Hepatocyte (in vitro differentiated cells): ENCODE data around the gene SYT2. TPM values are rescaled to one million over a fixed set of nuclear protein-coding genes. Genes with fewer than 3 reads are reported as not detected.
"Not testable (repeated sequence)": the region's sequence is repeated elsewhere in the genome, so short reads cannot be mapped to it uniquely, and the experiment has no call there.

Experiments used
- DNase-seq: peaks from one replicate; pipeline ENCODE4 v3.0.0-alpha.2; 2016; ENCODE audit warnings: low spot score
- H2AFZ ChIP-seq: fragments of 200-600 bp; sonication (generic); 2 replicates; pipeline ENCODE4 v1.6.0; 2016; ENCODE audit warnings: antibody characterized with exemption, mild to moderate bottlenecking
- H3K27ac ChIP-seq: fragments of 200-600 bp; sonication (generic); 2 replicates; pipeline ENCODE4 v1.5.1; 2016; ENCODE audit warnings: mild to moderate bottlenecking
- H3K27me3 ChIP-seq: fragments of 200-600 bp; sonication (generic); 2 replicates; pipeline ENCODE4 v1.6.1; 2016
- H3K36me3 ChIP-seq: fragments of 200-600 bp; sonication (generic); replicated peaks from 2 replicates; pipeline ENCODE4 v1.5.1; 2016; ENCODE audit warnings: low read depth; ENCODE audit not compliant: insufficient read depth
- H3K4me1 ChIP-seq: fragments of 200-600 bp; sonication (generic); 2 replicates; pipeline ENCODE4 v1.5.1; 2016; ENCODE audit warnings: mild to moderate bottlenecking, moderate library complexity; ENCODE audit not compliant: insufficient read depth
- H3K4me2 ChIP-seq: fragments of 200-600 bp; sonication (generic); 2 replicates; pipeline ENCODE4 v1.6.0; 2016
- H3K4me3 ChIP-seq: fragments of 200-600 bp; sonication (generic); 2 replicates; pipeline ENCODE4 v1.5.1; 2016; ENCODE audit warnings: mild to moderate bottlenecking
- H3K79me2 ChIP-seq: fragments of 200-600 bp; sonication (generic); 2 replicates; pipeline ENCODE4 v1.6.0; 2017; ENCODE audit warnings: mild to moderate bottlenecking
- H3K9me2 ChIP-seq: fragments of 200-600 bp; sonication (generic); replicated peaks from 2 replicates; pipeline ENCODE4 v1.6.0; 2017; ENCODE audit warnings: mild to moderate bottlenecking; ENCODE audit not compliant: insufficient read depth
- H3K9me3 ChIP-seq: fragments of 200-600 bp; sonication (generic); 2 replicates; pipeline ENCODE4 v1.5.1; 2016; ENCODE audit warnings: low read depth, mild to moderate bottlenecking
- H4K20me1 ChIP-seq: fragments of 200-600 bp; sonication (generic); 2 replicates; pipeline ENCODE4 v1.6.0; 2016; ENCODE audit warnings: mild to moderate bottlenecking; ENCODE audit not compliant: insufficient read depth, poor library complexity, severe bottlenecking
- CTCF ChIP-seq: fragments of 200-600 bp; sonication (generic); IDR thresholded peaks from 2 replicates; pipeline ENCODE4 v1.5.1; 2016; ENCODE audit warnings: antibody characterized with exemption, mild to moderate bottlenecking; ENCODE audit not compliant: poor library complexity
- EZH2 ChIP-seq: fragments of 200-600 bp; sonication (generic); IDR thresholded peaks from 2 replicates; pipeline ENCODE4 v1.6.1; 2016; ENCODE audit warnings: antibody characterized with exemption, mild to moderate bottlenecking, borderline replicate concordance
- EZH2phosphoT487 ChIP-seq: fragments of 200-600 bp; sonication (generic); IDR thresholded peaks from one replicate; pipeline ENCODE4 v1.6.1; 2018; ENCODE audit warnings: antibody characterized with exemption, mild to moderate bottlenecking, low read depth, moderate library complexity; ENCODE audit not compliant: unreplicated experiment, severe bottlenecking
- WGBS: methylation state at CpG from one replicate; pipeline ENCODE4 v1.1.6; 2016; ENCODE audit warnings: low lambda C conversion rate; ENCODE audit errors: missing lambda C conversion rate; 5-methylcytosine and 5-hydroxymethylcytosine counted together
- polyA plus RNA-seq: library from polyadenylated mRNA; unstranded; fragments of >200 nt; fragmentation: Nextera tagmentation; extraction: Ambion mirVana; gene quantifications from 2 replicates; pipeline ENCODE4 v1.2.1, GENCODE V29; 2016
- total RNA-seq: library from RNA; depleted of rRNA; stranded (reverse); fragments of >200 nt; gene quantifications from 2 replicates; pipeline ENCODE4 v1.2.3, GENCODE V29; 2014

SYT2 gene
- total and polyA plus RNA-seq, 2 experiments from 2014 or later: 0.81 to 0.90 TPM

DNA sequence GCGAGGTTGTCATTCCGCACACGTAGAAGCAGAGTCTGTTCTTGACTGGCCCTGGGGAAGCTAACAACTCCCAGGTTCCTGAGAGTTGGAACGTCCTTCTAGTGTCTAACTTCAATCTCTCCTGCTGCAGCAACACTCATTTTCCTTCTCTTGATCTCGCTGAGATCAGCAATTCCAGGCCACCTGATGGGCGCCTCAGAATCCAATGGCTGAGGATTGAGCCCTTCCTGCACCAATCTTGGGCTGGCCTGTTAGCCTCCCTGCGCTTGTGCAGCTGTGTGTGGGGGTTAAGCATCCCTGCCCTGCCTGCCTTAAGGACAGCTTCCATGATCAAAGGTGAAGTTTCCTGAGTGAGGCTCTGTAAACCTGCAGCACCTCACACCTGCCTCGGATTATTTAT is 87.9 kb downstream of the SYT2 start:
- Histone ChIP-seq H3K27ac (no peak overlapping the region), H2AFZ (no peak overlapping the region), H3K79me2 (no peaks in the 10 kb centered on the region), H3K4me1 (peaks cover 16% of the 10 kb centered on the region), H3K27me3 (no peaks in the 10 kb centered on the region), H4K20me1 (no peaks in the 10 kb centered on the region), H3K36me3 (no peaks in the 10 kb centered on the region), H3K9me2 (no peaks in the 10 kb centered on the region), H3K9me3 (no peaks in the 10 kb centered on the region), H3K4me2 (no peak overlapping the region), H3K4me3 (no peak overlapping the region)
- TF ChIP-seq EZH2: no peak
- TF ChIP-seq EZH2phosphoT487: no peak
- TF ChIP-seq CTCF: no peak
- DNase-seq: no peak
- 90% methylated on average over 8 of the region's 8 CpGs for WGBS

GRCh38 chr1:202621446-202621845 is 88.8 kb downstream of the SYT2 start:
- H4K20me1 ChIP-seq: no peaks in the 10 kb centered on the region
- H3K4me2 ChIP-seq: no peak overlapping the region
- TF ChIP-seq CTCF: no peak
- TF ChIP-seq EZH2: no peak
- TF ChIP-seq EZH2phosphoT487: no peak
- H3K4me1 ChIP-seq: peaks cover 18% of the 10 kb centered on the region
- WGBS: 95% methylated on average over 3 of the region's 3 CpGs
- H3K36me3 ChIP-seq: no peaks in the 10 kb centered on the region
- no peaks in the 10 kb centered on the region for H3K79me2 ChIP-seq
- H2AFZ ChIP-seq: no peak overlapping the region
- H3K4me3 ChIP-seq: no peak overlapping the region
- no peak overlapping the region for H3K27ac ChIP-seq
- no peaks in the 10 kb centered on the region for H3K27me3 ChIP-seq
- no peak for DNase-seq
- no peaks in the 10 kb centered on the region for H3K9me3 ChIP-seq
- H3K9me2 ChIP-seq: no peaks in the 10 kb centered on the region

DNA sequence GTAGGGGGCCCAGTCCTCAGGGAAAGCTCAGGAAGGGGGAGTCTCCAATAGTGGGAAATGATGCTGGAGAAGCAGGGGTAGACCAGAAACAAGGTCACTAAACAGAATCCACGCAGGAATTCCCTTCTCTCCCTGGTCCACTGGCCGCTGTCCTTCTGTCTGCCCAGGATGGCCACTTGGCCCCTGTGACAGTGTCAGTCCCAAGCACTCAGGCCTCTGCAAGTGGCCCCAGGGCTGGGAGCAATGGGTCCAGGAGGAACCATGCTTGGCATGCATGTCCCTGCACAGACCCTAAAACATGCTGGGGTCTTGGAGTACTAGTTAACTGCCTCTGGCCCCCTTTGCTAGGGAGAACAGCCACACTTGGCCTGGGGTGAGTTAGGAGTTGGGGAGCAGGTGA is 90.2 kb downstream of the SYT2 start:
- peaks cover 32% of the 10 kb centered on the region for H3K4me1 ChIP-seq
- DNase-seq, H3K9me3 ChIP-seq, H3K27ac ChIP-seq, H3K9me2 ChIP-seq, H3K4me3 ChIP-seq, H3K79me2 ChIP-seq, H2AFZ ChIP-seq, H3K27me3 ChIP-seq, H4K20me1 ChIP-seq, H3K36me3 ChIP-seq, H3K4me2 ChIP-seq: not testable (repeated sequence)
- 86% methylated on average over 1 of the region's 2 CpGs for WGBS

DNA sequence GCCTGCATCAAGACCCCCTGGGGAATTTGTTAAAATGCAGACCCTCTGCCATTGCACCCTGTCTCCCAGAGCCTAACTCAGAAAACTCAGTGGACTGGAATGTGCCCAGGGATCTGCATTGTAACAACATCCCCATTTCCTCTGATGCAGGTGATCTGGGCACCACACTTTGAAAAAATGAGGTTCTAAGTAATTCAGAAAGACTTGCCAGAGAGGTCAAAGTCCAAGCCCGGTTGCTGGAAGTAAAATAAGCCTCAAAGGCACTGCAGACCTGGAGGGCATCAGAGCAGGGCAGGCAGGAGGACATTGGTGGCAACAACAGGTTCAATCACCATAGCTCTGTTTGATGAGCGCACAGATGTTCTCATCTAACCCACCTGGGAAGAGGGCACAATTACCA is 90.7 kb downstream of the SYT2 start:
- Histone ChIP-seq H3K4me3 (no peak overlapping the region), H3K9me3 (no peaks in the 10 kb centered on the region), H3K4me2 (no peak overlapping the region), H3K27me3 (no peaks in the 10 kb centered on the region), H2AFZ (no peak overlapping the region), H4K20me1 (no peaks in the 10 kb centered on the region), H3K9me2 (no peaks in the 10 kb centered on the region), H3K27ac (no peak overlapping the region), H3K79me2 (no peaks in the 10 kb centered on the region), H3K36me3 (no peaks in the 10 kb centered on the region), H3K4me1 (peaks cover 33% of the 10 kb centered on the region)
- DNase-seq: no peak
- WGBS: 68% methylated on average over 2 of the region's 2 CpGs
- TF ChIP-seq EZH2 (no peak), CTCF (no peak)

- 78% methylated on average over 11 of the region's 11 CpGs for WGBS
- not testable (repeated sequence) for H3K4me2 ChIP-seq, DNase-seq
These were observed 91.2 kb downstream of the SYT2 start for GRCh38 chr1:202619012-202619411.

More at GRCh38 chr1:202619012-202619411, 91.2 kb downstream of the SYT2 start:
- not testable (repeated sequence) for H2AFZ ChIP-seq, H3K27ac ChIP-seq, H3K9me2 ChIP-seq, H3K79me2 ChIP-seq, H3K9me3 ChIP-seq, H3K36me3 ChIP-seq, H3K4me3 ChIP-seq, H4K20me1 ChIP-seq, H3K27me3 ChIP-seq
- peaks cover 33% of the 10 kb centered on the region for H3K4me1 ChIP-seq
